HG02852 (cell line): ENCODE results near the gene TRAF3IP1.
"Not testable (repeated sequence)": the region's sequence is repeated elsewhere in the genome, so short reads cannot be mapped to it uniquely, and the experiment has no call there.

ENCODE experiments used
- ATAC-seq: cut with Tn5 transposase; IDR thresholded peaks from one replicate; pipeline ENCODE4 v1.9.1; 2021; ENCODE audit warnings: mild to moderate bottlenecking, moderate library complexity; ENCODE audit not compliant: unreplicated experiment

TRAF3IP1 gene

GRCh38 chr2:238305965-238306671 lies 14.2 kb upstream of the TRAF3IP1 start:
- no peak for ATAC-seq

- no peak for ATAC-seq
Observed at GRCh38 chr2:238306672-238306998, 13.7 kb upstream of the TRAF3IP1 start.

GRCh38 chr2:238308177-238308576 lies 12.1 kb upstream of the TRAF3IP1 start:
- no peak for ATAC-seq

GRCh38 chr2:238310721-238311120 lies 9.6 kb upstream of the TRAF3IP1 start:
- not testable (repeated sequence) for ATAC-seq

GRCh38 chr2:238313289-238313990 lies 6.9 kb upstream of the TRAF3IP1 start:
- no peak for ATAC-seq

GRCh38 chr2:238313991-238314350 lies 6.3 kb upstream of the TRAF3IP1 start:
- no peak for ATAC-seq

GRCh38 chr2:238314576-238314975 lies 5.7 kb upstream of the TRAF3IP1 start:
- no peak for ATAC-seq

- ATAC-seq: no peak
Observed at GRCh38 chr2:238315031-238315595, 5.2 kb upstream of the TRAF3IP1 start.

- ATAC-seq: peak; percentile 35
Observed at GRCh38 chr2:238320648-238321281, 447 bp downstream of the TRAF3IP1 start.

GRCh38 chr2:238321467-238321866 lies 1.1 kb downstream of the TRAF3IP1 start:
- no peak for ATAC-seq

- ATAC-seq: no peak
Observed at GRCh38 chr2:238322001-238322411, 1.7 kb downstream of the TRAF3IP1 start.

GRCh38 chr2:238324248-238324647 lies 3.9 kb downstream of the TRAF3IP1 start:
- ATAC-seq: not testable (repeated sequence)

GRCh38 chr2:238325694-238326093 lies 5.4 kb downstream of the TRAF3IP1 start:
- no peak for ATAC-seq

- ATAC-seq: no peak
Observed at GRCh38 chr2:238326801-238327365, 6.6 kb downstream of the TRAF3IP1 start.

GRCh38 chr2:238327751-238328150 lies 7.4 kb downstream of the TRAF3IP1 start:
- no peak for ATAC-seq

- ATAC-seq: no peak
Observed at GRCh38 chr2:238330391-238330790, 10.1 kb downstream of the TRAF3IP1 start.

GRCh38 chr2:238331916-238332315 lies 11.6 kb downstream of the TRAF3IP1 start:
- ATAC-seq: no peak

- no peak for ATAC-seq
Observed at GRCh38 chr2:238334885-238335284, 14.6 kb downstream of the TRAF3IP1 start.

- ATAC-seq: not testable (repeated sequence)
Observed at GRCh38 chr2:238335591-238335990, 15.3 kb downstream of the TRAF3IP1 start.

- no peak for ATAC-seq
Observed at GRCh38 chr2:238336151-238336550, 15.8 kb downstream of the TRAF3IP1 start.

GRCh38 chr2:238336793-238337444 lies 16.6 kb downstream of the TRAF3IP1 start:
- ATAC-seq: no peak
